K562 (cell line): ENCODE data around the gene FHIT. TPM values are rescaled to one million over a fixed set of nuclear protein-coding genes. Genes with fewer than 3 reads are reported as not detected.

Source experiments
- ATAC-seq: fragments of 200-7000 bp; cut with Tn5 transposase; 3 replicates; pipeline ENCODE4 v1.9.1; 2020; ENCODE audit warnings: moderate library complexity
- BruUV-seq: library from RNA; stranded (reverse); fragments of 400-500 nt; replicated peaks from 2 replicates; lab custom pipeline; 2021; lab: Mats Ljungman, UMichigan
- CTCF ChIA-PET: fragments of 300-600 bp; formaldehyde crosslinking; extraction: SDS; loops from one replicate; lab custom pipeline; 2021; ENCODE audit warnings: low intra/inter-chr PET ratio; lab: Yijun Ruan, JAX
- POLR2A ChIA-PET: fragments of 300-600, 350-650 bp; sonication (Branson Sonifier 250); formaldehyde crosslinking; extraction: SDS; loops from one replicate; lab custom pipeline; 2021; ENCODE audit warnings: antibody characterized with exemption, inconsistent platforms; lab: Yijun Ruan, JAX
- DNase-seq, 4 experiments: peaks; one replicate each; pipeline versions ENCODE4 v3.0.0 to v3.0.0-alpha.2; 2011 to 2018; ENCODE audit warnings: low spot score in 3 of 4, mixed read lengths in 3 of 4; ENCODE audit errors: extremely low read depth in 1 of 4
- FAIRE-seq: peaks from 2 replicates; lab custom pipeline; 2011; peaks lifted over from hg19 to GRCh38; lab: Jason Lieb, UNC
- H2AFZ ChIP-seq: 2 replicates; pipeline ENCODE4 v1.6.0; 2011; ENCODE audit warnings: low read depth, low read length, control low read depth, inconsistent platforms
- H3K27ac ChIP-seq: fragments of 200-600 bp; 3 replicates; pipeline ENCODE4 v1.8.0; 2011; ENCODE audit warnings: low read depth, mild to moderate bottlenecking, control low read depth, inconsistent platforms, low read length, moderate library complexity, mixed read lengths; ENCODE audit errors: extremely low read depth
- H3K27me3 ChIP-seq, 2 experiments: fragments of 300-600 bp in 1 of 2; 2 replicates in 1 of 2; 3 replicates in 1 of 2; pipeline versions ENCODE4 v1.6.0 to v1.8.0; 2011; ENCODE audit warnings: inconsistent platforms in 2 of 2, low read length in 2 of 2, mild to moderate bottlenecking in 1 of 2, mixed read lengths in 1 of 2, moderate library complexity in 1 of 2; ENCODE audit not compliant: control insufficient read depth in 2 of 2, insufficient read depth in 2 of 2
- H3K36me3 ChIP-seq: fragments of 300-600 bp; 3 replicates; pipeline ENCODE4 v1.8.0; 2011; ENCODE audit warnings: mild to moderate bottlenecking, low read length, inconsistent platforms; ENCODE audit not compliant: control insufficient read depth, insufficient read depth
- H3K4me1 ChIP-seq, 2 experiments: fragments of 200-600 bp in 1 of 2; replicated peaks in 1 of 2; 2 replicates in 1 of 2; 3 replicates in 1 of 2; pipeline versions ENCODE4 v1.5.1 to v1.8.0; 2011; ENCODE audit warnings: inconsistent platforms in 2 of 2, low read length in 2 of 2, mild to moderate bottlenecking in 1 of 2, mixed read lengths in 1 of 2, moderate library complexity in 1 of 2; ENCODE audit not compliant: control insufficient read depth in 2 of 2, insufficient read depth in 2 of 2
- H3K4me2 ChIP-seq: 2 replicates; pipeline ENCODE4 v1.6.1; 2011; ENCODE audit warnings: low read length, control low read depth, inconsistent platforms, mixed read lengths; ENCODE audit not compliant: insufficient read depth
- H3K4me3 ChIP-seq: fragments of 200-600 bp; sonication (generic), shearing (Covaris generic); 2 replicates; pipeline ENCODE4 v1.5.1; 2016; ENCODE audit warnings: control low read depth, inconsistent platforms
- H3K79me2 ChIP-seq: fragments of 200-600 bp; 3 replicates; pipeline ENCODE4 v1.8.0; 2011; ENCODE audit warnings: low read length, inconsistent platforms; ENCODE audit not compliant: control insufficient read depth, insufficient read depth
- H3K9ac ChIP-seq, 2 experiments: 2 replicates each; pipeline versions ENCODE4 v1.6.0 to v1.6.1; 2011; ENCODE audit warnings: low read depth in 2 of 2, low read length in 2 of 2, control low read depth in 1 of 2, inconsistent platforms in 1 of 2, mild to moderate bottlenecking in 1 of 2, mixed read lengths in 1 of 2; ENCODE audit not compliant: insufficient read depth in 1 of 2
- H3K9me1 ChIP-seq: one replicate; pipeline ENCODE4 v1.6.0; 2011; ENCODE audit warnings: inconsistent platforms, mild to moderate bottlenecking, low read length, moderate library complexity; ENCODE audit not compliant: control insufficient read depth, insufficient read depth
- H3K9me3 ChIP-seq: replicated peaks from 2 replicates; pipeline ENCODE4 v1.5.1; 2011; ENCODE audit warnings: low read depth, low read length, inconsistent platforms; ENCODE audit not compliant: control insufficient read depth, insufficient read depth
- H4K20me1 ChIP-seq: replicated peaks from 2 replicates; pipeline ENCODE4 v1.6.1; 2011; ENCODE audit warnings: low read length, inconsistent platforms, mixed read lengths; ENCODE audit not compliant: control insufficient read depth, insufficient read depth
- FOXM1 ChIP-seq, 2 experiments: fragments of 450-650 bp in 1 of 2; sonication (generic) in 1 of 2; formaldehyde crosslinking in 1 of 2; IDR thresholded peaks; 2 replicates each; pipeline versions ENCODE4 v1.6.1 to v1.9.0; 2017 to 2022; ENCODE audit warnings: low read depth in 2 of 2, mild to moderate bottlenecking in 2 of 2, missing genetic modification reagents in 1 of 2, moderate library complexity in 1 of 2
- MLX ChIP-seq, 2 experiments: fragments of 450-650 bp in 1 of 2; sonication (generic) in 1 of 2; formaldehyde crosslinking; conservative IDR thresholded peaks; 2 replicates each; pipeline versions ENCODE4 v1.4.0 to v1.8.1; 2020 to 2022; ENCODE audit warnings: mild to moderate bottlenecking in 1 of 2, missing genetic modification reagents in 1 of 2
- RUNX1 ChIP-seq: sonication (generic); IDR thresholded peaks from 2 replicates; pipeline ENCODE4 v1.6.1; 2016; ENCODE audit warnings: antibody characterized with exemption, low read depth
- ZNF780A ChIP-seq: fragments of 250-450 bp; sonication (Bioruptor Pico); IDR thresholded peaks from 2 replicates; pipeline ENCODE4 v1.5.0; 2021; ENCODE audit warnings: mild to moderate bottlenecking
- ZSCAN32 ChIP-seq: fragments of 450-650 bp; formaldehyde crosslinking; IDR thresholded peaks from 2 replicates; pipeline ENCODE4 v1.4.0; 2020; ENCODE audit warnings: mild to moderate bottlenecking, moderate library complexity
- WGBS: fragments of 100-300 bp; shearing (Covaris generic); methylation state at CpG from one replicate; pipeline ENCODE4 v1.1.6; 2016; ENCODE audit warnings: low coverage, mixed read lengths; ENCODE audit not compliant: insufficient coverage; ENCODE audit errors: missing lambda C conversion rate; 5-methylcytosine and 5-hydroxymethylcytosine counted together
- in situ Hi-C: fragments of 300-500 bp; cut with MboI; formaldehyde crosslinking; loops from 4 replicates; pipeline ENCODE4 v1.15.0; 2018; ENCODE audit warnings: inconsistent platforms, mixed read lengths
- intact Hi-C: fragments of 100-400 bp; cut with micrococcal nuclease; formaldehyde crosslinking; loops from 2 replicates; pipeline ENCODE4 v1.14.2; 2022
- polyA plus RNA-seq, 8 experiments: library from polyadenylated mRNA; depleted of rRNA in 4 of 8; stranded (reverse) in 5 of 8; unstranded in 3 of 8; fragments of >200 nt; fragmentation: Nextera tagmentation in 2 of 8; fragmentation: Illumina TruSeq in 1 of 8; extraction: Ambion mirVana in 2 of 8; extraction: Trizol in 1 of 8; gene quantifications; 2 replicates each; pipeline versions ENCODE4 v1.2.1 to v1.2.3, GENCODE V29; 2011 to 2014; ENCODE audit warnings: inconsistent platforms in 1 of 8, missing spikeins in 1 of 8
- total RNA-seq, 7 experiments: library from RNA; depleted of rRNA in 6 of 7; stranded (reverse); fragments of >200 nt in 6 of 7; fragmentation: Illumina TruSeq in 2 of 7; extraction: Trizol in 2 of 7; gene quantifications; 2 replicates each; pipeline versions ENCODE4 v1.2.1 to v1.2.3, GENCODE V29; 2011 to 2021; ENCODE audit warnings: low replicate concordance in 1 of 7

Gene FHIT
- total and polyA plus RNA-seq, 9 of the 15 experiments (the other 6 are each of a cell fraction or from before 2014, with no cell fraction given) = 1.7 to 9.1 (median 4.3) TPM

DNA sequence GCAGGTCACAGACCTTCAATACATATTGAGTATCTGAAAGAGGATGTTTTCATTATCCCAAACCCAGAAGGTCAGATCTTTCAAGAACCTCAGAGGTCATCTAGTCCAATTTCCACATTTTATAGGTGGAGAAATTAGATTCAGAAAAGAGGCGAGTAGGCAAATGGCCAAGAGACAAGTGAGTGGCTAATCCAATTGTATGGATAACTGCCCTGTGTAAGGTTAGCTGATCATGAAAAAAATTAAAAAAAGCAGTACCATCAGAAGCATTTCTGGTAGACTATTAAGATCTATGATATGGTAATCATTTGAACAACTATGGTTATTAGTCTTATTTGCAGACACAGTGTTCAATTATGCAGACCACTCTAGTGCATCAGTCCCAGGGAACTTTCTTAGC lies 1540.7 kb downstream of the FHIT start:
- H3K4me1 ChIP-seq = no peaks in the 10 kb centered on the region
- intact Hi-C loops (no loop called here), in situ Hi-C loops (no loop called here)
- no TSS peak for BruUV-seq
- DNase-seq (no peak), FAIRE-seq (no peak), ATAC-seq (no peak)
- H4K20me1 ChIP-seq = no peaks in the 10 kb centered on the region
- ChIA-PET POLR2A (interaction anchor here (0.9 kb wide), 1 partner anchor 9 kb away, joined by 4 read pairs; no protein-coding TSS in a partner anchor), CTCF (no interaction called here)
- H3K9me1 ChIP-seq = no peaks in the 10 kb centered on the region
- H2AFZ ChIP-seq = no peak overlapping the region
- H3K9ac ChIP-seq = no peak overlapping the region
- H3K9me3 ChIP-seq = no peaks in the 10 kb centered on the region
- no peak overlapping the region for H3K4me2 ChIP-seq
- no peaks in the 10 kb centered on the region for H3K79me2 ChIP-seq
- TF ChIP-seq RUNX1 (no peak), MLX (CRISPR knock-in tag; conservative IDR thresholded peaks at IDR 0.05) (no peak), ZSCAN32 (CRISPR knock-in tag) (no peak), FOXM1 (IDR thresholded peaks at IDR 0.05; ENCODE audit: low read depth) (no peak), FOXM1 (CRISPR knock-in tag; IDR thresholded peaks at IDR 0.05; ENCODE audit: low read depth) (no peak), ZNF780A (CRISPR knock-in tag) (no peak)
- H3K36me3 ChIP-seq = no peaks in the 10 kb centered on the region
- WGBS = 11% methylated on average over 1 of the region's 1 CpG
- no peak overlapping the region for H3K27ac ChIP-seq
- no peak overlapping the region for H3K4me3 ChIP-seq
- no peaks in the 10 kb centered on the region for H3K27me3 ChIP-seq
